NOMO-1 treated with DMSO at 0.1 percent for 48 hours (cell line): ENCODE measurements around the gene USP51.
"Not testable (repeated sequence)": the region's sequence is repeated elsewhere in the genome, so short reads cannot be mapped to it uniquely, and the experiment has no call there.

ENCODE experiments used
- DNase-seq: peaks from one replicate; lab custom pipeline; 2025; ENCODE audit not compliant: unreplicated experiment; lab: John Stamatoyannopoulos, UW

Gene USP51

GRCh38 chrX:55489314-55490009, at the start of gene USP51:
Gene USP51 (minus strand): TSS chrX:55489848. CDS start chrX:55488939, 909 bp downstream.
- peak; percentile 33 for DNase-seq

- DNase-seq: no peak
These were observed 34.8 kb upstream of the USP51 start for GRCh38 chrX:55524487-55524886.

- no peak for DNase-seq
These were observed 33.7 kb upstream of the USP51 start for GRCh38 chrX:55523356-55523755.

- no peak for DNase-seq
These were observed 33.1 kb upstream of the USP51 start for GRCh38 chrX:55522596-55523276.

- DNase-seq: no peak
These were observed 32.0 kb upstream of the USP51 start for GRCh38 chrX:55521687-55522086.

- not testable (repeated sequence) for DNase-seq
These were observed 27.3 kb upstream of the USP51 start for GRCh38 chrX:55516794-55517481.

- not testable (repeated sequence) for DNase-seq
These were observed 23.5 kb upstream of the USP51 start for GRCh38 chrX:55513045-55513737.

GRCh38 chrX:55508410-55509152, 18.9 kb upstream of the USP51 start:
- DNase-seq: not testable (repeated sequence)

- DNase-seq: not testable (repeated sequence)
These were observed 18.1 kb upstream of the USP51 start for GRCh38 chrX:55507699-55508098.

- DNase-seq: not testable (repeated sequence)
These were observed 17.4 kb upstream of the USP51 start for GRCh38 chrX:55507010-55507409.

GRCh38 chrX:55490974-55491373, 1.3 kb upstream of the USP51 start:
- DNase-seq: no peak

GRCh38 chrX:55490121-55490520, 473 bp upstream of the USP51 start:
- DNase-seq: no peak

- peak; percentile 51 for DNase-seq
These were observed 895 bp downstream of the USP51 start for GRCh38 chrX:55488593-55489313.

- no peak for DNase-seq
These were observed 1.5 kb downstream of the USP51 start for GRCh38 chrX:55488006-55488592.

- no peak for DNase-seq
These were observed 2.5 kb downstream of the USP51 start for GRCh38 chrX:55487143-55487542.

- no peak for DNase-seq
These were observed 2.9 kb downstream of the USP51 start for GRCh38 chrX:55486736-55487135.

GRCh38 chrX:55484948-55485347, 4.7 kb downstream of the USP51 start:
- no peak for DNase-seq

- DNase-seq: no peak
These were observed 9.1 kb downstream of the USP51 start for GRCh38 chrX:55480390-55481062.

GRCh38 chrX:55479956-55480355, 9.7 kb downstream of the USP51 start:
- DNase-seq: not testable (repeated sequence)
